HK-2 (cell line): ENCODE data around the gene SUCLG2.

Experiments used
- DNase-seq: peaks from one replicate; pipeline ENCODE4 v3.0.0-alpha.2; 2018; ENCODE audit not compliant: unreplicated experiment

Gene SUCLG2

GRCh38 chr3:67649681-67650080 lies 4.7 kb downstream of the SUCLG2 start:
- no peak for DNase-seq

GRCh38 chr3:67648701-67649100 lies 5.7 kb downstream of the SUCLG2 start:
- DNase-seq = no peak

- DNase-seq = no peak
These were observed 6.2 kb downstream of the SUCLG2 start for GRCh38 chr3:67648229-67648628.

- peak; percentile 77 for DNase-seq
These were observed 7.0 kb downstream of the SUCLG2 start for GRCh38 chr3:67647390-67647878.

GRCh38 chr3:67646586-67647234 lies 7.7 kb downstream of the SUCLG2 start:
- peak; percentile 37 for DNase-seq

GRCh38 chr3:67644827-67645226 lies 9.6 kb downstream of the SUCLG2 start:
- DNase-seq = no peak

- no peak for DNase-seq
These were observed 11.7 kb downstream of the SUCLG2 start for GRCh38 chr3:67642734-67643133.

- DNase-seq = no peak
These were observed 12.2 kb downstream of the SUCLG2 start for GRCh38 chr3:67642190-67642589.

- DNase-seq = no peak
These were observed 13.0 kb downstream of the SUCLG2 start for GRCh38 chr3:67641451-67641850.

- DNase-seq = no peak
These were observed 14.3 kb downstream of the SUCLG2 start for GRCh38 chr3:67640023-67640660.

- no peak for DNase-seq
These were observed 17.0 kb downstream of the SUCLG2 start for GRCh38 chr3:67637255-67637900.

GRCh38 chr3:67635806-67636205 lies 18.6 kb downstream of the SUCLG2 start:
- no peak for DNase-seq

- DNase-seq = no peak
These were observed 19.2 kb downstream of the SUCLG2 start for GRCh38 chr3:67635257-67635656.

GRCh38 chr3:67630666-67631362 lies 23.6 kb downstream of the SUCLG2 start:
- no peak for DNase-seq

- DNase-seq = no peak
These were observed 29.7 kb downstream of the SUCLG2 start for GRCh38 chr3:67624687-67625086.

- DNase-seq = no peak
These were observed 30.3 kb downstream of the SUCLG2 start for GRCh38 chr3:67624078-67624477.

GRCh38 chr3:67622652-67623051 lies 31.8 kb downstream of the SUCLG2 start:
- DNase-seq = no peak

GRCh38 chr3:67620869-67621268 lies 33.5 kb downstream of the SUCLG2 start:
- no peak for DNase-seq

GRCh38 chr3:67619991-67620390 lies 34.4 kb downstream of the SUCLG2 start:
- no peak for DNase-seq

- no peak for DNase-seq
These were observed 36.9 kb downstream of the SUCLG2 start for GRCh38 chr3:67617518-67617917.

- DNase-seq = no peak
These were observed 38.4 kb downstream of the SUCLG2 start for GRCh38 chr3:67616046-67616445.

- DNase-seq = no peak
These were observed 40.2 kb downstream of the SUCLG2 start for GRCh38 chr3:67614195-67614594.
